Stimulated activated CD4-positive, alpha-beta T cell treated with anti-CD3 and anti-CD28 coated beads, Interleukin-1b, Interleukin-23, amount 100 ng/mL, for 48 hours (primary cell): ENCODE data around the gene MDM2.
"Not testable (repeated sequence)": the region's sequence is repeated elsewhere in the genome, so short reads cannot be mapped to it uniquely, and the experiment has no call there.

Experiments used
- DNase-seq: peaks from one replicate; pipeline ENCODE4 v3.0.0-alpha.2; 2020

Gene MDM2

DNA sequence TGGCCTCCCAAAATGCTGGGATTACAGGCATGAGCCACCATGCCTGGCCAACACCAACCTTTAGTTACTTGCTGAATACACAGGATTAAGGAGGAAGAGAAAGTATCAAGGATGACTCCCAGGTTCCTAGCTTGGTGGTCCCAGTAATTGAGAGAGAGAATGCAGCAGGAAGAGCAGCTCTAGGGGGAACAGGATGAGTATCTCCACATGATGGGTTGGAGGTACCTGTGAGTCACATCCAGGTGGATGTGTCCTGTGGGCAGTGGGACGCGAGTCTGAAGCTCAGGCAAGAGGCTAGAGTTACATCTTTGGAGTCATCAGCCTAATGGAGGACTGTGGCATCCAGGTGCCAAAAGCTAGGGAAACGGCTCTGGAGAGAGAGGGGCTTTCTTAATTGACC lies 47.1 kb downstream of the MDM2 start:
- DNase-seq, result no peak

DNA sequence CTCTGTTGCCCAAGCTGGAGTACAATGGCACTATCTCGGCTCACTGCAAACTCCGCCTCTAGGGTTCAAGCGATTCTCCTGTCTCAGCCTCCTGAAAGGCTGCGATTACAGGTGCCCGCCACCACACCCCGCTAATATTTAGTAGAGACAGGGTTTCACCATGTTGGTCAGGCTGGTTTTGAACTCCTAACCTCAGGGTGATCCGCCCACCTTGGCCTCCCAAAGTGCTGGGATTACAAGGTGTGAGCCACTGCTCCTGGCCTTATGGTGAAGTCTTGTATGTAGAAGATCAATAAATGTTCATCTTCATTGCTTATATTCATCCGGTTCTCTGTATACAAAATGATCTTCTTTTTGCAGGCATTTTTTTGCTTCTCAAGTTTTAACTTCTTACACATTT lies 47.8 kb downstream of the MDM2 start:
- DNase-seq, result no peak

DNA sequence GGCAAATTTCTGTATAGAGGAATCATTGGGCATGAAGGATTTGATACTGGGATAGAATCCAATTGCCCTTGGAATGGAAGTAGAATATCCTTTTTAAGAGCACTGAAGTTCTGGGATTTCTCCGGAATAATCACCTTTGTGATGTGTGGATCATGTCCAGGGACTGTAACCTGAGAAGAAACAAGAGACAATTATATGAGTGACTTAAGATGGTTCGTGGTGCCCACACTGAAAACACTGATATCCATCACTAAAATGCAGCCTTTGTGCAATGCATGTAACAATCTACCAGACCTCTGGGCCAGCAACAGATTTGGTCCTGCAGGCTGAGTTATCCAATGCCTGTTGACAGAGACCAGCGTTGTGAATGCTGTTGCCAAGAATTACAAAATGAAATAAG lies 48.5 kb downstream of the MDM2 start:
- no peak for DNase-seq

DNA sequence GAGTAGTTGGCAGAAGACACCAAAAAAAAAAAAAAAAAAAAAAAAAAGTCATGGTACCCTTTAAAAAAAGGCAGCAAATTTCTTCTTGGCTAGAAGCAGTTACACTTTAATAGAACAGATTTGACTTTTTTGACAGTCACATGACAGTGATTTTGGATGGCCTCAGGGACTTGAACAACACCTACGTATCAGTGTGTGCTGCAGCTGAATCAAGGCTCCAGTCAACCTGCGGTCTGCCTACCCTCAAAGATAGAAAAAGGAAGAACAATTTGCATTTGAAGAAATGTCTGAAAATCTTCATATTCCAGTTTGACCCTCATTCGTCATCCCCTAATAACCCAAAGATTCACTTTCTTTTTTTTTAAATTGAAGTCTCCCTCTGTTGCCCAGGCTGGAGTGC lies 53.9 kb downstream of the MDM2 start:
- no peak for DNase-seq

DNA sequence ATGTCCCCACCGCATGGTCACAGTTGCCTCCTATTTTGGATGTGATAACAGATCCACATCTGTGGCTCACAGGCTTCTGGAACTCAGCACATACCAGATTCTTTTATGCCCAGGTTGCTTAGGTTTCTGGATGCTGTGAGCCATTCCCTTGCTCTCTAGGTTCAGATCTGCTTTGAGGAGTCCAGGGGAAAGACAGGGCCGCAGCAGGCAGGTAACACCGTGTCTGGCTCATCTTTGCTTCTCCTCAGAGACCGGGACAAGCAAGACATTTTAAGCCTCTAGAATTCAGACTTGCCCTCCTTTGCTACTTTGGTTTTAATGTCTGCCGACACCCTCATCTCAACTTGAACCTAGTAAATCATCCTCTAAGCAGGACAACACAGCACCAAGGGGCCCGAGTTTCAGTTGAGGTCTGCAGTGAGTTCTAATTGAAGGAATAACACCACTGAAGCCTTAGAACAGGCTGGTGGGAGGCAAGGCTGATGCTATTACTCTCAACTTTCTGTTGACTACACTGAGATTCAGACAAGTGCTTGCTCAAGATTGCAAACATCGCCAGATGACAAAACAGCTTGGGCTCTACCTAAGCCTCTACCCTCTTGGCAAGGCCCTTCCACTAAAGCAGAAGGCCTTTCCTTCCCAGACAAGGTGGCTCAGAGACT lies 55.3 kb downstream of the MDM2 start:
- no peak for DNase-seq

DNA sequence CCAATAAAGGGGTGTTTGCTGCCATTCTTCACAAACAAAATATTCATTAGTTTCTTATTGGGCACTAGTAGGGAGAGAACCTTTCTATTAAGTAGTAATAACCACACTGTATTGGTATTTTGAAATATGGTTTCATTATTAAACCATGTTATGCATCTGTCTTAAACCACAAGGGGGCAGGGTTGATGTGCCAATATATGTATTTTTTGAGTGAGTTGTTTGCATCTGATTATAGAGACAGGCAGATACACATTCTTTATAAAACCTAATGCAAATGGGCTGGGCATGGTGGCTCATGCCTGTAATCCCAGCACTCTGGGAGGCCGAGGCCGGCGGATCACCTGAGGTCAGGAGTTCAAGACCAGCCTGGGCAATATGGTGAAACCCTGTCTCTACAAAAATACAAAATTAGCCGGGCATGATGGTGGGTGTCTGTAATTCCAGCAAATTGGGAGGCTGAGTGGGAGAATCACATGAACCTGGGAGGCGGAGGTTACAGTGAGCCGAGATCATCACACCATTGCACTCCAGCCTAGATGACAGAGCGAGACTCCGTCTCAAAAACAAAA lies 56.0 kb downstream of the MDM2 start:
- not testable (repeated sequence) for DNase-seq

DNA sequence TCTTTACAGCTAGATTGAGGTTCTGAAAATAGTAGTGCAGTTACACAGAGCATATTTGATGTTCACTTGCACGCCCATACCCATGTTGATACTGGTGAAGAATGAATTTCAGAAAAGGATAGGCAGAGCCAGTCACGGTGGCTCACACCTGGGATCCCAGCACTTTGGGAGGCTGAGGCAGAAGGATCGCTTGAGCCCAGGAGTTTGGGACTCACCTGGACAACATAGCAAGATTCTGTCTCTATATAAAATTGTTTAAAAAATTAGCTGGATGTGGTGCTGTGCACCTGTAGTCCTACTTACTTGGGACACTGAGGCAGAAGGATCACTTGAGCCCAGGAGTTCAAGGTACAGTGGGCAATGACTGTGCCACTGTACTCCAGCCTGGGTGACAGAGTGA lies 56.6 kb downstream of the MDM2 start:
- no peak for DNase-seq

DNA sequence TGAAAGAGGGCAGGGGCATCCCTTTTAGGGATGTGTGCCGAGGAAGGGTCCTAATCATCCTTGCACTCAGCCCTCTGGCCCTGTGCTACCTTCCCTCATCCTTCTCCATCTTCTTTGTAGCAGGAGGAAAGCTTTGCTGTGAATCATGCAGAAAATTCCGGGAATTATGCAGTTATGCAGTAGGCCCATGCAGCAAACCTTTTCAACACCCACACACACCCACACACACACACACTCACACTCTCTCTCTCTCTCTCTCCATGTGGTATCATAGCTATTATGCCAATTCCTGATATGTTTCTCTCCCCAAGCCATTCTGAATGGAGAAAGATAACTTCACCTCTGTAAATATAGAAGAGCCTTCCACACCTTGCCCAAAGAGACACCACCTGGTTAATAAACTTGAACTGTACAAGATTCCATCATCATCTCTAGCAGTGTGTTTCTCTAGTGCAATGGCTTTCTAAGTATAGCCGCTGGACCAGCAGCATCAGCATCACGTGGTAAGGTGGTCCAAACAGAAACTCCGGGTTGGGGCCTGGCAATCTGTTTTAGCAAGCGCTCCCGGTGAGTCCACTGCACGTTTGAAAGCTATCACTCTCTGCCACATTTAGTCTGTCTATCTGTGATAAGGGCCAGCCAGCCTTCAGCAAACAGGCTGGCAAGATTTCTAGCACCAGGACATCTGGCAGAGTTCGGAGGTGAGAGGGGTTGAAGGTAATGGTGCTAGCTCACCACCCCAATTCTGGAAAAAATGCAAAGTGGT lies 57.6 kb downstream of the MDM2 start:
- no peak for DNase-seq

DNA sequence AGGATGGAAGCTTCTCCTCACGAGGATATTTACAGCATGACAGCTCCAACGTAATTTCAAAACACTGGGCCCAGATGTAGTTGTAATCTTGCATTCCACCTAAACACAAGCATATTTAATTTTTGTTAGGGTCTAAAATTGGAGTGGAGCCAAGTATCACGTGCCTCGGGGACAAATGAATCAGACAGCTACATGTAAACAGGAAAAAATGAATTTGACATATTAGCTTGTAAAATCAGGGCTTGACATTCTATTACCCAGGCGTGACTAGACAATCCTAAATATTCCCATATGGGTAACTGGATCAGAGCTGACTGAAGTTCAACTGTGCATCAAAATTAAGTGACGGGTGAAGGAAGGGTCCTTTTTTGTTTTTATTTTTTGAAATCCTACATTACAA lies 59.0 kb downstream of the MDM2 start:
- DNase-seq, result no peak

DNA sequence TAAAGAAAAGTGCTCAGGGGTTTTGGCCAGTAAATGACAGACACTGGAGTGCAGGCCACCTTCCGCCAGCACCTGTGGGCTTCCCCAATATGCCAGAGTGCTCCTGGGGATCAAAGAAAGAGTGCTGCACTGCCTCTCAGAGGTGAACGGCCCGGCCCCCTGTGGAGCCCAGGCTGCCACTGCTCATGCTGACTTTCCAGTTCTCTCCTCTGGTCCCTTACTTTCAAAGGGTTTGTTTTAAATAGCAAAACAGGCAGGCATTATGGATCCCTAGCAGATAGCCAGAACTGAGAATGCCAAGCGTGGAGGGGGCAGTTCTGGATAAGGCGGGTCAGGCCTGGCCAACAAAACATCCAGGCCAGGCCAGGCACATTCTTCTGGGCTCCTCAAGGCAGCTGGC lies 59.6 kb downstream of the MDM2 start:
- DNase-seq, result no peak

DNA sequence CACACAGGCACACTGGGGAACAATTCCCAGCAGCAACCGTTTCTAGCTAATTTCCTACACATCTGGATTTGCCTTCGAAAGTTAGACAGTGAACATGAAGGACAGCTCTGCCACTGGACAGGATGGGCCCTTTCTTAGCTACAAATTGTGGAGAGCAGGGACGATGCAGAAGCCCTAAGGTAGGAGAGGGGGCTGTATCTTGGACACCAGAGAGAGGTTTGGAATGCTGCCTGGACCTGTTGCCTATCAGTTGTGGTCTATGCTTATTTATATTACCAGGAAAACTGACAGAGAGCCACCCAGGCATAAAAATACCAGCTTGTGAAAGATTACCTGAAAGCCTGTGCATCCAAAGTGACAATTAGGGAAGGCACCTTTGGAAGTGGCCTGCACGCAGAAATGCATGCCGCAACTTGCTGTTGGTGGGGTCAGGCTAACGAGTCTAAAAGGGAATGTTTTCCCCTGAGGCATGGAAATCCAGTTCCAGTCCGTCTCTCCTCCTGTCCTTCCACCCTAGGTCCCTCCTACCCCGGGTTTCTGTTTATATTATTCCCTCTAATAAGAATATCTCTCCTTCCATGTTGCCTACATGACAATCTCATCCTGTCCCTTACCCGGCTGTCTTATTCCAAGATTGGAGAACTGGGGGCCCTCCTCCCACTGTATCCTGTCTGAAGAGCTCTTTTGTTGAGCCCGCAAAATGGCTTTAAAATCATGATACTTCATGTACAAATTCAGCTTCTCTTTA lies 60.2 kb downstream of the MDM2 start:
- no peak for DNase-seq

DNA sequence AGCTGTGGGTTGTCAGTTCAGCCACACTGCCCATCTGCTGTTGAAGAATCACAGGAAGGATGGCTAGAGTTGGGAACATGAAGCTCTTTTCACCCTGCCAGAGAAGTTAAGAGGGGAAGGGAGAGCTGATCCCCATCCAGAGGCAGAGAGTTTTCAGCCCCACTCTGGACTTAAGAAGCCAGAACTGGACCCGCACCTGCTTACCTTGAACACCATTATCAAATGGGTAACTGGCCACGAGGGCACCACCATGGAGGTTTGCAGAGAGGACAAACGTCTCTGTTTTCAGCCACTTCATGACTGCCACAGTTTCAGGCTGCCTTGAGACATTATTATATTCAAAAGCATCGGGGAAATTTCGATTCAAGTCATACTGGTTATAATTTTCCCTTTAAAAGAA lies 62.0 kb downstream of the MDM2 start:
- no peak for DNase-seq

DNA sequence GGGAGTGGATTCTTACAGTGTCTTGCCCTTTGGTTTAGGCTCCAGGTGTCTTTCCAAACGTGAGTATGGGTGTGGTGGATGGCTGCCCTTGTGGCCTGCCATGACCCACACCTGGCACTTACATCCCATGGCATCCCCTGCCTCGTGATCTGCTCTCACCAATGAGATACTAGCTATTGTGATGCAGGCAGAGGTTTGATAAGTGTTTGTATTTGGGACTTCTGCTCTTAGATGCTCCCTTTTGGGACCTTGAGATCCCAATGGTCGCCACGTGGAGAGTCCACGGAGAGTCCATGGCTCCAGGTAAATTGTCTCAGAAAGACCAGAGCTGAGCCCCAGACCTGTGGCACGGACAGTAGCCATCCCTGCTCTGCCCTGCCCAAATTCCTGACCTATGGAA lies 62.5 kb downstream of the MDM2 start:
- DNase-seq, result no peak

DNA sequence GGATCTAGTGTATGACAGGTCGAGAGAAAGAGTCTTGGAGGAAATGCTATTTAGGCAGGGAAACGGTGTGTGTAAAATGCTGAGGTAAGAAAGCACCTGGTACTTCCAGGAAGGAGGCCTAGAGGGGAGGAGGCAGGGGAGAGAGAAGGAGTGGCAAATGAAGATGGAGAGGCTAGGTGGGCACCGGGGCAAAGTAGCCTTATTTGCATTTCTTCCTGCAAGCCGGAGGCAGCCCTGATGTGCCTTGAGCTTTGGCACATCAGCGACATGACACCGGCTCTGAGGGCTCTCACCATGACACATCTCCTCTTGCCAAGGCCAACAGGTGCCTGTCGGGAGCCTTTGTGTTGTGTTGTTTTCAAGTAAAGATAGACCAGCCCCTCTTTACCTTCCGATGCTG lies 63.4 kb downstream of the MDM2 start:
- no peak for DNase-seq

DNA sequence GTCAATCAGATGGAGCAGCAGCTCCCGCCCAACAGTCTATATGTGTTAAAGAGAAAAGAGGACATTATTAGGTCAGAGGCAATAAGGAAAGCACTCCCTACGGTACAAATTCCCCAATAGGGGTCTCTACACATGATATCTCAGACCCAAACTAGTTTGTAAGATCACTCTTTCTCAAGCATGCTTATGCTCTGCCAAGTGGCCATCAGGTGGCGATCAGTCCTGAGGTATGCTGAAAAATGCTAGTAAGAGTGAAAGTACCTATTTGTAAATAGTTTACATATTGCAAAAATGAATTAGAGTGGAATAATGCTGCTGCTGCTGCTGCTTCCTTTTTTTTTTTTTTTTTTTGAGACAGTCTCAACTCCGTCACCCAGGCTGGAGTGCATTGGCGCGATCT lies 63.9 kb downstream of the MDM2 start:
- DNase-seq, result peak; percentile 12

DNA sequence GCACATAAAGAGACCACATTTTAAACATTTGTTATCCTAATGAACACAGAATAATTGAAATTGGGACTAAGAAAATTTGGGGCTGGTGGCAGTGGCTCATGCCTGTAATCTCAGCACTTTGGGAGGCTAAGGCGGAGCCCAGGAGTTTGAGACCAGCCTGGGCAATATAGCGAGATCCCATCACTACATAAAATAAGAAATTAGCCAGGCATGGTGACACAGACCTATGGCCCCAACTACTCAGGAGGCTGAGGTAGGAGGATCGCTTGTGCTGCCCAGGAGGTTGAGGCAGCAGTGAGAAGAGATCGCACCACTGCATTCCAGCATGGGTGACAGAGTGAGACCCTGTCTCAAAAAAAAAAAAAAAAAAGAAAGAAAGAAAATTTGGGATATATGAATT lies 65.3 kb downstream of the MDM2 start:
- DNase-seq, result no peak

DNA sequence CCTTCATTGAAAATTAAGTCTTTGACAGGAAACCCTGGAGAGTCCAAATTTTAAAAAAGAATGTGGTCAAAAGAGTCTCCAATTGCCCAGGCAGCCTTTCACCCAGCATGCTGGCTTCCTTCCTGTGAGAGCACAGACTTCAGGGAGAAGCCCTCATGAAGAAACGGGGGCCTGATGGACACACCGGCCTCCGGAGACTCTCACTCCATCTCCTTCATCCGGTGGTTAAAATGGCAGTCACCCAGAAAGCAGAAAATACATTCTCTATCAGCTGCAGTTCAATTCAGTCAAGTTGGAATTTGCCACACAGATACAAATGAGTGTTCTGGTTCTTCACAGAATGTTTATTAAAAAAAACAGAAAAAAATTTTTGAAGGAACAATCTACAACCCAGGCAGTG lies 68.5 kb downstream of the MDM2 start:
- no peak for DNase-seq

DNA sequence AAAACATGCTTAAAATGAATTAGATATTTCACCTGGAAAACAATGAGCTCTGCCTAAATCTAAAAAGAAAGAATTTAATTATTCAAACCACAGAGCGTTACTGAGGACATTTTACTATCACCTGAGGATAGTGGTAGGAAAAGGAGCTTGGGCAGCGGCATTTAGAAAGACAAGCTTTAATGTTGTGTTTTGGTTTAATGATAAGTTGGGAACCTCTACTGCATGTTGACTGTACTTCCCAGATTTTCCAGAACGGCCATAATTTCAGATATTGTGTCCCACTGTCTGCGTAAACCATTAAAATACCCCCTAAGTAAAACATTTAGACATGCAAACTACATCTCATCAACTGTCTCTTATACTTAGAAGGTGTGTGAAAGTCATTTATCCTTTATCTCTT lies 69.6 kb downstream of the MDM2 start:
- DNase-seq, result no peak

DNA sequence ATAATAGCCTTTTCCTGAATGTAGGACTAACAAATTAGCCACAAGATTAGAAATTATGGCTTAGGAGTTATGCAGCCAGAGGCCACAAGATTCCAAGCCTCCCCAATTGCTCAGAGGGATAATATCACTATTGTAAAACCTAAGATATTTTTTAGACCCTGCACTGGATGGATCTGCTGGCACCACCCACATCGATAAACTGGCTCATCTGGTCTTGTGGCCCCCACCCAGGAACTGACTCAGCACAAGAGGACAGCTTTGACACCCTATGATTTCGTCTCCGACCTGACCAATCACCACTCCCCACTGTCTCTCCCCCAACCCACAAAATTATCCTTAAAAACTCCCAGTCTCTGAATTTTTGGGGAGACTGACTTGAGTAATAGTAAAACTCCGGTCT lies 70.3 kb downstream of the MDM2 start:
- DNase-seq, result no peak

DNA sequence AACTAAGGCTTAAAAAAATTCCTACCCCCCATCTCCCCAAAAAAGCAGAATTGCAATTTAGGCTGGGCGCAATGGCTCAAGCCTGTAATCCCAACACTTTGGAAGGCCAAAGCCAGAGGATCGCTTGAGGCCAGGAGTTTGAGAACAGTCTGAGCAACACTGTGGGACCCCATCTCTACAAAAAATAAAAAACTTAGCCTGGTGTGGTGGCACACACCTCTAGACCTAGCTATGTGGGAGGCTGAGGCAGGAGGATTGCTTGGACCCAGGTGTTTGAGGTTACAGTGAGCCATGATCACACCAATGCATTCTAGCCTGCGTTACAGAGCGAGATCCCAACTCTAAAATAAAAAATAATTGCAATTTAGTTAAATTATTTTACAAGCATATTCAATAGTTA lies 70.9 kb downstream of the MDM2 start:
- no peak for DNase-seq

DNA sequence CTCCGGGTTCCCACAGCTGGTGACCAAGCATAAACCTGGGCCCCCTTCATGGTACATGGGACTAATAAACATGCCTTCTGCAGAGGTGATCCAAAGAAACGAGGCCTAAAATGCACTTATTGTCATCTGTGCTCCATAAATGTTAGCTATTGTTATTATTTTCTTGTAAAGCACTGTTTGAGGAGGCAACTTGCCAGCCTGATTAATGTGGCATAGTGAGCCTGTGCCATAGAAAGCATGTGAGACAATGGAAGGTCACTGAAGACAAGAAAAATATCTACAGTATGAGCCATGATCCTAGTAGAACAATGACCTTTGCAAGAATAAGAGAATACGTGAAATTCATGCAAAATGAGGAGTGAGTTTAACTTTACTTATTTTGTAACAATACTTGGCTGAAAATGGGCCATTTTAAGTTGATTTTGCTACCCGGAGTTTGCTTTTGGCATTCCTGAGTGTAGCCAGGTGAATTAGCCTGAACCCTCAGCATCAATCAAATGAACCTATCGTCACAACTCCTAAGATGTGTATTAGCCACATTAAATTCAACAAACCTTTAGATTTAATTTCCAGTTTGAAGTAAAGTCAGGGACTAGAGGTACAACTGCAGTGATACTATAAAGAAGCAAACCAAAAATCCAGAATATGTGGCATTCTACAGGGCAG lies 72.8 kb downstream of the MDM2 start:
- DNase-seq, result no peak

DNA sequence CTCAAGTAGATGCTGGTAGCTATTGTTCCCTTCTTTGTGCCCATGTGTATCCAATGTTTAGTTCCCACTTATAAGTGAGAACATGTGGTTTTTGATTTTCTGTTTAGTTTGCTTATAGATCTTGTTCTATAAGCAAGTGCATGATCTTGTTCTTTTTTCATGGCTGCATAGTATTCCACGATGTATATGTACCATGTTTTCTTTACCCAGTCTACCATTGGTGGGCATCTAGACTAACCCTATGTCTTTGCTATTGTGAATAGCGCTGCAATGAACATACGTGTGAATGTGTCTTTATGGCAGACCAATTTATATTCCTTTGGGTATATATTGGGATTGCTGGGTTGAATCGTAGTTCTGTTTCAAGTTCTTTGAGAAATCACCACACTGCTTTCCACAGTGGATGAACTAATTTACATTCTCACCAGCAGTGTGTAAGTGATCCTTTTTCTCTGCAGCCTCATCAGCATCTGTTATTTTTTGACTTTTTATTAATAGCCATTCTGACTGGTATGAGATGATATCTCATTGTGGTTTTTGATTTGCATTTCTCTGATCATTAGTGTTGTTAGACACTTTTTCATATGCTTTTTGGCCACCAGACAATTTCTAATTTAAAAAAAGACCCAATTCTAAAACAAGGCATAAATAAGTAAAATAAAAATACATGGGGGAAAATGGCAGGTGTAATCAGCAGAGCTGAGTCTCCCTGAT lies 74.4 kb downstream of the MDM2 start:
- DNase-seq, result no peak

DNA sequence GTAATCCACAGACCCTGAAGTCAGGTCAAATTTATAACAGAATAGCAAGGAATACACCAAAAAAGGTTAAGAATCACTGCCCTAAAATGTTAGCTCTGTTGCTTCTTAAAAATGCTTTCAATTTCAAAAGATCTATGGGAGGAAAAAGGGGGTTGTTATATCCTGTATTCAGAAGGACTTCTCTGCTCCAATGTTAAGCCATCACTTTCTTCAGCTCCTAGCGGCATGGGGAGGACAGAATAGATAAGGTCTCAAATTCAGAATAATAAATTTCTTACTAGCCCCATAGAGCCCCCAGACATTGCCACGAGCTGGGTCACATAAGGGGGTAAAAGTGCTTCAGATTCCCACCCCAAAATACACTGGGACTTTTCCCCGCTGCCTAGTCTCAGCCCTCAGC lies 75.2 kb downstream of the MDM2 start:
- no peak for DNase-seq
